GM12874 (cell line): ENCODE measurements around the gene CCDC182.

Source experiments
- TF ChIP-seq, protein P1 (sequence below): IDR thresholded peaks from 2 replicates; pipeline ENCODE4 v1.5.1; 2011; ENCODE audit warnings: low read depth, mild to moderate bottlenecking, control low read depth, low read length, moderate library complexity; ENCODE audit not compliant: insufficient read depth

The CCDC182 gene

DNA sequence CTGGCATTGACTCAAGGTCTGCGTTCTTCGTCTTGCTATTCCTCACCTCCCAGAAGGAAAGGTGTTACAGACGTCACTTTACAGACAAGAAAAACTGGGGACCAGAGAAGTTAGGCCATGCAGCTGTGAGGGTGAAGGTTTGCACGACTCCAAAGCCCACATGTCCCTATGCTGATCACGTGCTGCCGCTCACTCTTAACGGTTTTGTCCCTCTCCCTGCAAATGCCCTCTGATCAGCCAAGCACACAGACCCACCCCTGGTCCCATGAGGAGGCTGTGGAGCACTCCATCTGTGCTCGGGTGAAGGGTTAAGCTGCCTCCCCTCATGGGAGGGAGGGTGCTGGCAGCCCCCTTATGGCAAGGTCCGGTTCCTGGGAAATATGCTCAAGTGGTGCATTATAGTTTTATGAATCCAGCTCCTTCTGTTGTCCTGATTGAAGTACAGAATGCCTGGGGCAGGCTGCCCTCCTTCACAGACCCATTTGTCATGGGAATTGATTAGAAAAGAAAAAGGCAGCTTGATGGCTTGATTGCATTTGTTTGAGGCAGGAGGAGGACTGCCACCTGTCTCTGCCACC, 18.8 kb downstream of the CCDC182 start:
- TF ChIP-seq, protein P1, sequence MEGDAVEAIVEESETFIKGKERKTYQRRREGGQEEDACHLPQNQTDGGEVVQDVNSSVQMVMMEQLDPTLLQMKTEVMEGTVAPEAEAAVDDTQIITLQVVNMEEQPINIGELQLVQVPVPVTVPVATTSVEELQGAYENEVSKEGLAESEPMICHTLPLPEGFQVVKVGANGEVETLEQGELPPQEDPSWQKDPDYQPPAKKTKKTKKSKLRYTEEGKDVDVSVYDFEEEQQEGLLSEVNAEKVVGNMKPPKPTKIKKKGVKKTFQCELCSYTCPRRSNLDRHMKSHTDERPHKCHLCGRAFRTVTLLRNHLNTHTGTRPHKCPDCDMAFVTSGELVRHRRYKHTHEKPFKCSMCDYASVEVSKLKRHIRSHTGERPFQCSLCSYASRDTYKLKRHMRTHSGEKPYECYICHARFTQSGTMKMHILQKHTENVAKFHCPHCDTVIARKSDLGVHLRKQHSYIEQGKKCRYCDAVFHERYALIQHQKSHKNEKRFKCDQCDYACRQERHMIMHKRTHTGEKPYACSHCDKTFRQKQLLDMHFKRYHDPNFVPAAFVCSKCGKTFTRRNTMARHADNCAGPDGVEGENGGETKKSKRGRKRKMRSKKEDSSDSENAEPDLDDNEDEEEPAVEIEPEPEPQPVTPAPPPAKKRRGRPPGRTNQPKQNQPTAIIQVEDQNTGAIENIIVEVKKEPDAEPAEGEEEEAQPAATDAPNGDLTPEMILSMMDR = no peak

DNA sequence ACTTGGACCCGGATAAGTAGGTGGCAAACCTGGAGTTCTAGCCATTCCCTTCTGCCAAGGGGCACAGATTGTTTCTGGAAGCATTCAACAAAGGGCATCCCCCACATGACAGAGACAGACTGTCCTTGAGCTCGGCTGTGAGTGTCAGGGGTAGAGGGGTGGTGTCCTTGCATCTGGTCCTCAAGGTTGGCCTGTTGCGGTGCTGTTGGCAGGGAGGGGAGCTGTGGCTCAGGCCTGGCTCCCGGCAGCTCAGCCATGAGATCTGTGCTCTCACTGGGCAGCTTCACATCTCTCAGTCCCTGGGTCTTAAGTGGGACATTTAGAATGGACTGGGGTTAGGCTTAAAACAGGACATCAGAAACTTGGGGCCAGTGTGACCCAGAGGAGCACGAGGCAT, 20.4 kb downstream of the CCDC182 start:
- TF ChIP-seq, protein P1 = no peak

DNA sequence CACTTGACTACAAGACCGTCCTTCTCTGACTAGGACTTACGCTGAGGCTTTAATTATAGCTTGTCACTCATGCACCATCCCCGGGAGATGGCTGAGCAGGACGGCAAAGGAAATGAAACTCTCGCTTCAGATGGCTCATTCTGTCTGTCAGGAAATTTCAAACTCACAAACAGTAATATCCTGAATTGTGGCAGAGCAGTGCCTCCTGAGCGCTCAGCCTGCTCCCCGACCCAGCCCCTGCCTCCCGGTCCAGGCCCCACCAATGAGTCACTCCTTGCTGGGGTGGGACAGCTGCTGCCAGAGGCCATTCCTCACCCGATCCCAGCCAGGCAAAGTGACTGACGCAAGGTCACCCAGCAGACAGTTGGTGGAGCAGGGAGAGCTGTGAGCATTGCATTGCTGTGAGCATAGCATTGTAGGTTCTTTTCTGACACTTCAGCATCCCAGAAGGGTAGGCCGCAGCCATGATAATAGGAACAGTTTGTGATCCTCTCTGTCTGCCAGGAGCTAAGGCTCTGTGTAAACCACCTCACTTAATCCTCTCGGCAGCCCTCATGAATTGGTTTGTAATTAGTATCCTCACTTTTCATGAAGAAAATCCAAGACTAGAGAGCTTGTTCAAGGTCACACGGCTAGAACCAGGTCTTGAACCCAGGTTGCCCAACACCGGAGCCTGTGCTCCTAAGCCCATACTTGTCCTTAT, 20.9 kb downstream of the CCDC182 start:
- TF ChIP-seq, protein P1 = no peak

DNA sequence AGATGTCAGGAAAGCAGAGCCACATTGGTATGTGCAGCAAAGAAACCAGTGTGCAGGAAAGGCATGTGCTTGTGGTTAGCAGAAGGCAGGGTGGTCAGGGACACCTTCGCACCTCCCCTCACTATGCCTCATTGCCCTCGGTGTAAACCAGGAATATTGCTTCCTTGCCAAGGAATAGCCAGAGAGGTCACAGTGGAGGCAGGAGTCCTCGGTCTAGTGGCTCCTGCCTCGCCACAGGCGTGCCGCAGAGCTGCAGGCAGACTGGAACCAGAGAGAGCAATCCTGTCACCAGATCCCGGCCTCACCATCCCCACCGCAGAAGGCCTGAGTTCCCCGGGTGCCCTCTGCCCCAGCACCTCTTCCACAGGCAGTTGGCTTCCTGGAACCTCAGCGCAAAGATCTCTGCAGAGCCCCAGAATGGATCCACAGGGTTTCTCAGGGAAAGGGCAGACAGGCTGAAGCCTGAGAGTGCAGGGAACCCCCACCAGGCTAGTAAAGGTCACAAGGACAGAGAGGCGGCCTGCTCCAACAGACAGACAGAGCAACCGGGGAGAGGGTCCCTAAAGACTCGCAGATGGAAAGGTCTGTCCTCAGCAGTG, 21.6 kb downstream of the CCDC182 start:
- TF ChIP-seq, protein P1 = no peak

DNA sequence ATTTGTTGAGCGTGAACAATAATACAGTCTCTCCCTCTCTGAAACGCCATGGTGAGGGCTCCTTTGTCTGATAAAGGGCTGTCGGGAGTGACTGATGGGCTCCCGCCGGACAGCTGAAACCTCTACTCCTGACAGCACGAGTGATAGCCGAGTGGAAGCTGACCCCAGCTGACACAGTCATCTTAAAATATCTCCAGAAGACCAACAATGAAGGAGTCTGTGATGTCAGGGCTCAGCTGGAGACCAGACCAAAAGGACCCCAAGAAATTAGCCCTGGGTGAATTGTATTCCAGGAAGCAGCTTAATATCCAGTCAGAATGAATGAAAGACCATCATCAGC, 22.4 kb downstream of the CCDC182 start:
- TF ChIP-seq, protein P1 = no peak

DNA sequence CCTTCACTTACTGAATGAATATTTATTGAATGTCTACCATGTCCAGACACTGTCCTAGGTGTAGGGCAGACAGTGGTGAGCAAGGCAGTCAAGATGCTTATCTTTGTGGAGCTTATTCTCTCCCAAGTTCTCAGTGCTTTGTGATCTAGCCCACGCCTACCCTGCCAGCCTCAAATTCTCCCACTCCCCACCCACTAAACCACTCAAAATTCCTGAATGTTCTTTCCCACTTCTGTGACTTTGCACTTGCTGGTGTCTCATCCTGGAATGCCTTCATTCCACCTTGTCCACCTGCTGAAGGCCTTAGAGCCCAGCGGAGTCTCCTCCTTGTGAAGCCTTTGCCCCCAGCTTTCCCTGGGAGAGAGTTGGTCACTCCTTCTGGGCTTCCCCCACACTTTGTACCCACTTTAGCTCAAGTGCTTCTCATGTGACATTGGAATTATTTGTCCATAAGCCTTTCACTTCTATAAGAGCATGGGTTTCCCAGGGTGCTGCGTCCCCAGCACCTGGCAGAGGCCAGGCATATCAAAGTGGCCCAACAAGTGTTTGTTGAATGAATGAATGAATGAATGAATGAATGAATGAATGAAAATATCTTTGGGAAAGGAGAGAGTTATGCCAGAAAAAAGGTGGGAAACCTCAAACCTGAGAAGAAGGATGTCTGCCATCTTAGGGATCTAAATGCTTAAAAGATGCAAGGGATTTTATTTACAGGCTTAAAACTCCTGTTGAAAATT, 23.0 kb downstream of the CCDC182 start:
- TF ChIP-seq, protein P1 = no peak

DNA sequence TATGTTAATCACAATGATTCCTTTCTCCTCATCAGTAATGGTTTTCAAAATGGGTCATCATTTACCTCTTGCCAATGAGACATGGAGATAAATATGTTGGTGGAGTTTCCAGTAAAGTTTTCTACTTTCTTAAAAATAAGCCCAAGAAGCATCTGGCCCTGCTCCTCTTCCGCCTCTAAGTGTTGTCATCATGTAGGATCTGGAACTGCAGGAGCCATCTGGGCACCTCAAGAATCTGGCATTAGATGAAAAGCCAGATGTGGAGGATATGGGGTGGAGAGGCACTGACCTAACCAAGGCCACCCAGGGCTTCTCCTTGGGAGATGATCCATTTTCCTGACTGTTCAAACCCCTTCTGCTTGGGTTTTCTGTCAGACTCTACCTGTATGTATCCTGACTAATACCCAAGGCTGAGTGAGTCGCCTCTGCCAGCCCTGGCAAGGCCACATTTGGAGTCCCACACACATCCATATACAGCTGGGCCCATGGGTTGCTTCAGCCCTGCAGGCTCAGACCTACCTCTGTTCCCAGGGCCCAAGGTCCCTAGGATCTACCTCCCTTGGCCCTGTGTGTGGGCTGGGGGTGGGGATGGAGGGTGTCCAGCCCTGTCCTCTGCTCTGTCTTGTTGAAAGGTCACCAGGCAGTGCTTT, 24.6 kb downstream of the CCDC182 start:
- TF ChIP-seq, protein P1 = no peak
